ENCODE measurements around the gene PSMA2. TPM values are rescaled to one million over a fixed set of nuclear protein-coding genes. Genes with fewer than 3 reads are reported as not detected.

The PSMA2 gene
- polyA plus RNA-seq: 136 TPM
- long read RNA-seq, donor 1, transcript PSMA2-201 (8 exons, 1,487 nt): major isoform, 55 of 85 reads
- long read RNA-seq, donor 1, partial matches to known transcripts: 28 of 85 reads
- long read RNA-seq, donor 1, other reads (novel, unspliced or antisense): 0 of 85 reads
- long read RNA-seq, donor 2, transcript PSMA2-201 (8 exons, 1,487 nt): major isoform, 139 of 214 reads
- long read RNA-seq, donor 2, partial matches to known transcripts: 74 of 214 reads
- long read RNA-seq, donor 2, other reads (novel, unspliced or antisense): 0 of 214 reads
- long read RNA-seq, donor 3, transcript PSMA2-201 (8 exons, 1,487 nt): major isoform, 212 of 574 reads
- long read RNA-seq, donor 3, partial matches to known transcripts: 142 of 574 reads
- long read RNA-seq, donor 3, other reads (novel, unspliced or antisense): 219 of 574 reads
- long read RNA-seq, donor 4, transcript PSMA2-201 (8 exons, 1,487 nt): major isoform, 24 of 31 reads
- long read RNA-seq, donor 4, partial matches to known transcripts: 5 of 31 reads
- long read RNA-seq, donor 4, other reads (novel, unspliced or antisense): 0 of 31 reads
- long read RNA-seq, donor 5, transcript PSMA2-201 (8 exons, 1,487 nt): major isoform, 74 of 170 reads
- long read RNA-seq, donor 5, partial matches to known transcripts: 43 of 170 reads
- long read RNA-seq, donor 5, other reads (novel, unspliced or antisense): 53 of 170 reads
- long read RNA-seq, donor 6, transcript PSMA2-201 (8 exons, 1,487 nt): major isoform, 107 of 148 reads
- long read RNA-seq, donor 6, partial matches to known transcripts: 38 of 148 reads
- long read RNA-seq, donor 6, other reads (novel, unspliced or antisense): 0 of 148 reads
- long read RNA-seq, donor 7, transcript PSMA2-201 (8 exons, 1,487 nt): major isoform, 87 of 110 reads
- long read RNA-seq, donor 7, partial matches to known transcripts: 23 of 110 reads
- long read RNA-seq, donor 7, other reads (novel, unspliced or antisense): 0 of 110 reads
- long read RNA-seq, donor 8, transcript PSMA2-201 (8 exons, 1,487 nt): major isoform, 189 of 285 reads
- long read RNA-seq, donor 8, partial matches to known transcripts: 95 of 285 reads
- long read RNA-seq, donor 8, other reads (novel, unspliced or antisense): 0 of 285 reads
- long read RNA-seq, donor 9, transcript PSMA2-201 (8 exons, 1,487 nt): major isoform, 188 of 253 reads
- long read RNA-seq, donor 9, partial matches to known transcripts: 63 of 253 reads
- long read RNA-seq, donor 9, other reads (novel, unspliced or antisense): 0 of 253 reads
- long read RNA-seq, donor 10, transcript PSMA2-201 (8 exons, 1,487 nt): major isoform, 186 of 222 reads
- long read RNA-seq, donor 10, partial matches to known transcripts: 36 of 222 reads
- long read RNA-seq, donor 10, other reads (novel, unspliced or antisense): 0 of 222 reads
- long read RNA-seq, donor 11, transcript PSMA2-201 (8 exons, 1,487 nt): major isoform, 109 of 155 reads
- long read RNA-seq, donor 11, partial matches to known transcripts: 45 of 155 reads
- long read RNA-seq, donor 11, other reads (novel, unspliced or antisense): 0 of 155 reads

- WGBS (ENCODE audit: insufficient coverage, low lambda C conversion rate): no CpG with 5 or more reads among the region's 56 CpGs
- Histone ChIP-seq H3K4me1 (ENCODE audit: control insufficient read depth, insufficient read depth, low read length) (peaks cover 9% of the 10 kb centered on the region), H3K9me3 (ENCODE audit: control insufficient read depth, low read depth, low read length) (no peaks in the 10 kb centered on the region), H3K36me3 (ENCODE audit: control insufficient read depth, insufficient read depth, low read length) (peaks cover 15% of the 10 kb centered on the region), H3K27me3 (ENCODE audit: control insufficient read depth, insufficient read depth, low read length) (no peaks in the 10 kb centered on the region), H3K27ac (ENCODE audit: low read length) (peak within 1 kb of the TSS; percentile 75), H3K4me3 (ENCODE audit: low read length) (peak within 1 kb of the TSS; percentile 87)
- DNase-seq: peak; percentile 97
Measured at GRCh38 chr7:42931834-42932651, at the start of gene PSMA2, which contains the start of gene MRPL32. PSMA2 (minus strand) TSS chr7:42932174; CDS start chr7:42932158, 16 bp downstream. MRPL32 (plus strand) TSS chr7:42932376; CDS start chr7:42932387, 11 bp downstream.

DNA sequence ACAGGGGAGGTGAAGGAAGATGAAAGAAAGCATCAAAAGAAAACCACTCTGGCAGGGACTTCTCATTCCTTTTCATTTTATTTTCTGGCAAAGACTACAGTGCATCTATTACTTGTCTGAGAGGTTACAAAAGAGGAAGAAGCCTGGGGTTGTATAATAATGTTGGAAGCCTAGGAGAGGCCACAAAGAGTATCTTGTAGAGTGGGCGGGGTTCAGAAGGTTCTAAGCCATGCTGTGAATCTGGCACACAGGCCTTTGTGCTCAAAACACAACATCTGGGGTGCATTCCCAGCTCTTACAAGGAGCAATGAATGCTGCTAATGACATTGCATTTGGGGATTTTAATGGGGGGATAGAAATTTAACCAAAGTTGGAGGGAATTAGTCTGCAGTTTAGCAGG lies 49.6 kb upstream of the PSMA2 start:
- no peak for DNase-seq
- no peaks in the 10 kb centered on the region for H3K27me3 ChIP-seq (ENCODE audit: control insufficient read depth, insufficient read depth, low read length)
- WGBS (ENCODE audit: insufficient coverage, low lambda C conversion rate): 100% methylated on average over 1 of the region's 1 CpG
- H3K4me1 ChIP-seq (ENCODE audit: control insufficient read depth, insufficient read depth, low read length): no peaks in the 10 kb centered on the region
- H3K4me3 ChIP-seq (ENCODE audit: low read length): no peak overlapping the region
- no peaks in the 10 kb centered on the region for H3K36me3 ChIP-seq (ENCODE audit: control insufficient read depth, insufficient read depth, low read length)
- no peaks in the 10 kb centered on the region for H3K9me3 ChIP-seq (ENCODE audit: control insufficient read depth, low read depth, low read length)
- no peak overlapping the region for H3K27ac ChIP-seq (ENCODE audit: low read length)

- Histone ChIP-seq H3K27ac (ENCODE audit: low read length) (no peak overlapping the region), H3K9me3 (ENCODE audit: control insufficient read depth, low read depth, low read length) (no peaks in the 10 kb centered on the region), H3K27me3 (ENCODE audit: control insufficient read depth, insufficient read depth, low read length) (no peaks in the 10 kb centered on the region), H3K4me1 (ENCODE audit: control insufficient read depth, insufficient read depth, low read length) (no peaks in the 10 kb centered on the region), H3K36me3 (ENCODE audit: control insufficient read depth, insufficient read depth, low read length) (no peaks in the 10 kb centered on the region), H3K4me3 (ENCODE audit: low read length) (no peak overlapping the region)
- DNase-seq: no peak
- 50% methylated on average over 1 of the region's 3 CpGs for WGBS (ENCODE audit: insufficient coverage, low lambda C conversion rate)
Measured at GRCh38 chr7:42980514-42980913, 48.5 kb upstream of the PSMA2 start.

DNA sequence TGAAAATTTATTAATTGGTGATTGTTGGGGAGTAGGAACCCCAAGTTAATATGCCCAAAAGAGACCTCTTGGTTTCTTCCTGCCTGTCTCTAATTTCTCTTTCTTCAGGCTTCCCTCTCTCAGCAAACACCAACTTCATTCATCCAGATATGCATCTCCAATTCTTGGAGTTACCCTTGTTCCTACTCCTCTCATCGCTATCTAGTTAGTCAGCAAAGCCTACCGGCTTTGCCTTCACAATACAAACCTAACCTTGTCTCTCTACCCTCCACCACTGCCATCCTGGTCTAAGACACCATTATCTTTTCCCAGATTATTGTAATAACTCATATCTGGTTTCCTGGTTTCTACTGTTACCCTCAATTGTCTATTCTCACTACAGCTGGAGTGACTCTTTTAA lies 48.1 kb upstream of the PSMA2 start:
- no peak overlapping the region for H3K4me3 ChIP-seq (ENCODE audit: low read length)
- H3K27me3 ChIP-seq (ENCODE audit: control insufficient read depth, insufficient read depth, low read length): no peaks in the 10 kb centered on the region
- WGBS (ENCODE audit: insufficient coverage, low lambda C conversion rate): 86% methylated on average over 2 of the region's 2 CpGs
- no peaks in the 10 kb centered on the region for H3K9me3 ChIP-seq (ENCODE audit: control insufficient read depth, low read depth, low read length)
- DNase-seq: no peak
- no peaks in the 10 kb centered on the region for H3K4me1 ChIP-seq (ENCODE audit: control insufficient read depth, insufficient read depth, low read length)
- H3K36me3 ChIP-seq (ENCODE audit: control insufficient read depth, insufficient read depth, low read length): no peaks in the 10 kb centered on the region
- no peak overlapping the region for H3K27ac ChIP-seq (ENCODE audit: low read length)

- H3K27ac ChIP-seq (ENCODE audit: low read length): no peak overlapping the region
- no peak for DNase-seq
Measured at GRCh38 chr7:42978496-42978895, 46.5 kb upstream of the PSMA2 start.

GRCh38 chr7:42976371-42976770 lies 44.4 kb upstream of the PSMA2 start:
- WGBS (ENCODE audit: insufficient coverage, low lambda C conversion rate): no CpG with 5 or more reads among the region's 3 CpGs

More at GRCh38 chr7:42978496-42978895, 46.5 kb upstream of the PSMA2 start:
- Histone ChIP-seq H3K4me3 (ENCODE audit: low read length) (no peak overlapping the region), H3K9me3 (ENCODE audit: control insufficient read depth, low read depth, low read length) (no peaks in the 10 kb centered on the region), H3K36me3 (ENCODE audit: control insufficient read depth, insufficient read depth, low read length) (no peaks in the 10 kb centered on the region), H3K4me1 (ENCODE audit: control insufficient read depth, insufficient read depth, low read length) (no peaks in the 10 kb centered on the region), H3K27me3 (ENCODE audit: control insufficient read depth, insufficient read depth, low read length) (no peaks in the 10 kb centered on the region)

GRCh38 chr7:42972699-42973500 lies 40.9 kb upstream of the PSMA2 start:
- WGBS (ENCODE audit: insufficient coverage, low lambda C conversion rate): 50% methylated on average over 1 of the region's 5 CpGs
- no peak overlapping the region for H3K27ac ChIP-seq (ENCODE audit: low read length)
- no peaks in the 10 kb centered on the region for H3K9me3 ChIP-seq (ENCODE audit: control insufficient read depth, low read depth, low read length)

More at GRCh38 chr7:42976371-42976770, 44.4 kb upstream of the PSMA2 start:
- no peaks in the 10 kb centered on the region for H3K9me3 ChIP-seq (ENCODE audit: control insufficient read depth, low read depth, low read length)
- H3K27me3 ChIP-seq (ENCODE audit: control insufficient read depth, insufficient read depth, low read length): no peaks in the 10 kb centered on the region
- no peak overlapping the region for H3K27ac ChIP-seq (ENCODE audit: low read length)
- no peak overlapping the region for H3K4me3 ChIP-seq (ENCODE audit: low read length)
- no peaks in the 10 kb centered on the region for H3K4me1 ChIP-seq (ENCODE audit: control insufficient read depth, insufficient read depth, low read length)
- DNase-seq: no peak
- no peaks in the 10 kb centered on the region for H3K36me3 ChIP-seq (ENCODE audit: control insufficient read depth, insufficient read depth, low read length)

GRCh38 chr7:42967391-42967790 lies 35.4 kb upstream of the PSMA2 start:
- Histone ChIP-seq H3K4me1 (ENCODE audit: control insufficient read depth, insufficient read depth, low read length) (no peaks in the 10 kb centered on the region), H3K4me3 (ENCODE audit: low read length) (no peak overlapping the region), H3K9me3 (ENCODE audit: control insufficient read depth, low read depth, low read length) (no peaks in the 10 kb centered on the region), H3K27me3 (ENCODE audit: control insufficient read depth, insufficient read depth, low read length) (no peaks in the 10 kb centered on the region), H3K27ac (ENCODE audit: low read length) (no peak overlapping the region), H3K36me3 (ENCODE audit: control insufficient read depth, insufficient read depth, low read length) (no peaks in the 10 kb centered on the region)
- WGBS (ENCODE audit: insufficient coverage, low lambda C conversion rate): 94% methylated on average over 2 of the region's 2 CpGs
- DNase-seq: no peak

More at GRCh38 chr7:42972699-42973500, 40.9 kb upstream of the PSMA2 start:
- Histone ChIP-seq H3K36me3 (ENCODE audit: control insufficient read depth, insufficient read depth, low read length) (no peaks in the 10 kb centered on the region), H3K27me3 (ENCODE audit: control insufficient read depth, insufficient read depth, low read length) (no peaks in the 10 kb centered on the region), H3K4me1 (ENCODE audit: control insufficient read depth, insufficient read depth, low read length) (no peaks in the 10 kb centered on the region), H3K4me3 (ENCODE audit: low read length) (no peak overlapping the region)
- DNase-seq: peak; percentile 6 to 11

Measured in large intestine (tissue), 12 donors.